RWPE2 (cell line): Measurements from ENCODE around the gene SERTAD2.

ENCODE experiments used
- ATAC-seq: fragments of 200-7000 bp; cut with Tn5 transposase; 3 replicates; pipeline ENCODE4 v1.9.1; 2021; ENCODE audit warnings: low read depth
- DNase-seq: peaks from one replicate; pipeline ENCODE4 v3.0.0-alpha.2; 2020; ENCODE audit warnings: low spot score
- H3K27ac ChIP-seq: fragments of 450-650 bp; 2 replicates; pipeline ENCODE4 v1.5.1; 2017; ENCODE audit warnings: mild to moderate bottlenecking; ENCODE audit not compliant: poor library complexity, severe bottlenecking
- H3K27me3 ChIP-seq: fragments of 250-450 bp; sonication (Bioruptor Pico); 2 replicates; pipeline ENCODE4 v1.5.1; 2021; ENCODE audit warnings: mild to moderate bottlenecking, moderate library complexity; ENCODE audit not compliant: insufficient read depth, poor library complexity, severe bottlenecking
- H3K36me3 ChIP-seq: fragments of 250-450 bp; sonication (Bioruptor Pico); 2 replicates; pipeline ENCODE4 v1.5.1; 2020; ENCODE audit warnings: low read depth, mild to moderate bottlenecking, moderate library complexity
- H3K4me1 ChIP-seq: fragments of 250-450 bp; sonication (Bioruptor Pico); 2 replicates; pipeline ENCODE4 v1.5.1; 2021; ENCODE audit warnings: mild to moderate bottlenecking, moderate library complexity; ENCODE audit not compliant: insufficient read depth, poor library complexity, severe bottlenecking
- H3K4me3 ChIP-seq: fragments of 250-450 bp; sonication (Bioruptor Pico); 2 replicates; pipeline ENCODE4 v1.5.1; 2021; ENCODE audit warnings: mild to moderate bottlenecking, moderate library complexity; ENCODE audit not compliant: severe bottlenecking
- H3K9me3 ChIP-seq: fragments of 250-450 bp; sonication (Bioruptor Pico); 2 replicates; pipeline ENCODE4 v1.5.1; 2021; ENCODE audit warnings: mild to moderate bottlenecking, moderate library complexity; ENCODE audit not compliant: severe bottlenecking
- CTCF ChIP-seq: fragments of 450-650 bp; IDR thresholded peaks from one replicate; pipeline ENCODE4 v1.5.1; 2017; ENCODE audit warnings: mild to moderate bottlenecking, moderate library complexity; ENCODE audit not compliant: poor library complexity, severe bottlenecking

Gene SERTAD2

GRCh38 chr2:64654063-64654811 lies 524 bp upstream of the SERTAD2 start:
- no peak for TF ChIP-seq CTCF
- Histone ChIP-seq H3K4me1 (peaks cover 24% of the 10 kb centered on the region), H3K27ac (peak overlapping the region; percentile 88), H3K9me3 (no peaks in the 10 kb centered on the region), H3K27me3 (no peaks in the 10 kb centered on the region), H3K36me3 (no peaks in the 10 kb centered on the region), H3K4me3 (peak overlapping the region; percentile 77)
- DNase-seq: no peak
- ATAC-seq: peak; percentile 26

- Histone ChIP-seq H3K36me3 (no peaks in the 10 kb centered on the region), H3K27me3 (no peaks in the 10 kb centered on the region), H3K4me3 (peak overlapping the region; percentile 77), H3K27ac (peak overlapping the region; percentile 88), H3K9me3 (no peaks in the 10 kb centered on the region), H3K4me1 (peaks cover 27% of the 10 kb centered on the region)
- DNase-seq: no peak
- peak; percentile 66 for ATAC-seq
- TF ChIP-seq CTCF: no peak
Observed at GRCh38 chr2:64652231-64653108, 1.2 kb downstream of the SERTAD2 start.

- Histone ChIP-seq H3K4me3 (no peak overlapping the region), H3K9me3 (no peaks in the 10 kb centered on the region), H3K4me1 (peaks cover 30% of the 10 kb centered on the region), H3K36me3 (no peaks in the 10 kb centered on the region), H3K27me3 (no peaks in the 10 kb centered on the region), H3K27ac (peak overlapping the region; percentile 88)
- DNase-seq: no peak
- no peak for TF ChIP-seq CTCF
- ATAC-seq: no peak
Observed at GRCh38 chr2:64651590-64651989, 2.1 kb downstream of the SERTAD2 start.

- peaks cover 37% of the 10 kb centered on the region for H3K4me1 ChIP-seq
- TF ChIP-seq CTCF: no peak
Observed at GRCh38 chr2:64650722-64651338, 2.9 kb downstream of the SERTAD2 start.

More at GRCh38 chr2:64650722-64651338, 2.9 kb downstream of the SERTAD2 start:
- H3K9me3 ChIP-seq: no peaks in the 10 kb centered on the region
- H3K27me3 ChIP-seq: no peaks in the 10 kb centered on the region
- no peaks in the 10 kb centered on the region for H3K36me3 ChIP-seq
- no peak for ATAC-seq
- no peak overlapping the region for H3K4me3 ChIP-seq
- DNase-seq: no peak
- no peak overlapping the region for H3K27ac ChIP-seq
